Glutamatergic neuron (in vitro differentiated cells): Measurements from ENCODE around the gene SRPK1. TPM values are rescaled to one million over a fixed set of nuclear protein-coding genes. Genes with fewer than 3 reads are reported as not detected.

ENCODE experiments used
- DNase-seq: peaks from one replicate; pipeline ENCODE4 v3.0.0; 2022
- H3K27ac Mint-ChIP-seq: one replicate; pipeline ENCODE4 v1.8.0; 2020; ENCODE audit warnings: mild to moderate bottlenecking, mixed read lengths, inconsistent platforms; ENCODE audit not compliant: unreplicated experiment
- H3K27me3 Mint-ChIP-seq: one replicate; pipeline ENCODE4 v1.8.0; 2020; ENCODE audit warnings: mild to moderate bottlenecking, moderate library complexity, mixed read lengths, inconsistent platforms; ENCODE audit not compliant: unreplicated experiment
- H3K36me3 Mint-ChIP-seq: one replicate; pipeline ENCODE4 v1.8.0; 2020; ENCODE audit warnings: mild to moderate bottlenecking, mixed read lengths, inconsistent platforms; ENCODE audit not compliant: unreplicated experiment
- H3K4me1 Mint-ChIP-seq: one replicate; pipeline ENCODE4 v1.8.0; 2020; ENCODE audit warnings: mild to moderate bottlenecking, low read depth, mixed read lengths, inconsistent platforms; ENCODE audit not compliant: unreplicated experiment
- H3K4me3 Mint-ChIP-seq: one replicate; pipeline ENCODE4 v1.8.0; 2020; ENCODE audit warnings: mild to moderate bottlenecking, mixed read lengths, inconsistent platforms; ENCODE audit not compliant: unreplicated experiment
- H3K9me3 Mint-ChIP-seq: one replicate; pipeline ENCODE4 v1.8.0; 2020; ENCODE audit warnings: mild to moderate bottlenecking, moderate library complexity, mixed read lengths, inconsistent platforms; ENCODE audit not compliant: unreplicated experiment
- total RNA-seq: library from RNA; stranded (reverse); fragmentation: NEBNext Ultra II Directional; extraction: Animal tissue kit (Norgen Biotek cat#: 25700); gene quantifications from one replicate; pipeline ENCODE4 v1.2.1, GENCODE V29; 2021; ENCODE audit not compliant: unreplicated experiment
- TF ChIP-seq, protein P1 (sequence below): fragments of 200-600 bp; sonication (generic); IDR thresholded peaks from one replicate; pipeline ENCODE4 v1.5.0; 2021; ENCODE audit not compliant: partially characterized antibody, unreplicated experiment

Gene SRPK1
- total RNA-seq, 1 donor from 2014 or later, result 89.8 TPM

- Mint-ChIP-seq H3K4me3 (no peak overlapping the region), H3K9me3 (peaks cover 3% of the 10 kb centered on the region), H3K4me1 (peaks cover 16% of the 10 kb centered on the region), H3K27me3 (peaks cover 6% of the 10 kb centered on the region), H3K36me3 (no peaks in the 10 kb centered on the region), H3K27ac (no peak overlapping the region)
- no peak for DNase-seq
- TF ChIP-seq, protein P1, sequence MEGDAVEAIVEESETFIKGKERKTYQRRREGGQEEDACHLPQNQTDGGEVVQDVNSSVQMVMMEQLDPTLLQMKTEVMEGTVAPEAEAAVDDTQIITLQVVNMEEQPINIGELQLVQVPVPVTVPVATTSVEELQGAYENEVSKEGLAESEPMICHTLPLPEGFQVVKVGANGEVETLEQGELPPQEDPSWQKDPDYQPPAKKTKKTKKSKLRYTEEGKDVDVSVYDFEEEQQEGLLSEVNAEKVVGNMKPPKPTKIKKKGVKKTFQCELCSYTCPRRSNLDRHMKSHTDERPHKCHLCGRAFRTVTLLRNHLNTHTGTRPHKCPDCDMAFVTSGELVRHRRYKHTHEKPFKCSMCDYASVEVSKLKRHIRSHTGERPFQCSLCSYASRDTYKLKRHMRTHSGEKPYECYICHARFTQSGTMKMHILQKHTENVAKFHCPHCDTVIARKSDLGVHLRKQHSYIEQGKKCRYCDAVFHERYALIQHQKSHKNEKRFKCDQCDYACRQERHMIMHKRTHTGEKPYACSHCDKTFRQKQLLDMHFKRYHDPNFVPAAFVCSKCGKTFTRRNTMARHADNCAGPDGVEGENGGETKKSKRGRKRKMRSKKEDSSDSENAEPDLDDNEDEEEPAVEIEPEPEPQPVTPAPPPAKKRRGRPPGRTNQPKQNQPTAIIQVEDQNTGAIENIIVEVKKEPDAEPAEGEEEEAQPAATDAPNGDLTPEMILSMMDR, result no peak
Observed at GRCh38 chr6:35811699-35811995, 109.3 kb downstream of the SRPK1 start.

- no peak for DNase-seq
- Mint-ChIP-seq H3K27me3 (peaks cover 6% of the 10 kb centered on the region), H3K4me1 (peaks cover 16% of the 10 kb centered on the region), H3K36me3 (no peaks in the 10 kb centered on the region), H3K27ac (peak overlapping the region; percentile 75), H3K4me3 (peak overlapping the region; percentile 6), H3K9me3 (peaks cover 3% of the 10 kb centered on the region)
- TF ChIP-seq, protein P1, result no peak
Observed at GRCh38 chr6:35810971-35811698, 109.8 kb downstream of the SRPK1 start.

GRCh38 chr6:35809809-35810208, 111.1 kb downstream of the SRPK1 start:
- H3K9me3 Mint-ChIP-seq, result peaks cover 3% of the 10 kb centered on the region
- H3K36me3 Mint-ChIP-seq, result no peaks in the 10 kb centered on the region
- H3K27ac Mint-ChIP-seq, result no peak overlapping the region
- DNase-seq, result no peak
- TF ChIP-seq, protein P1, result no peak
- H3K4me3 Mint-ChIP-seq, result no peak overlapping the region
- peaks cover 19% of the 10 kb centered on the region for H3K4me1 Mint-ChIP-seq
- H3K27me3 Mint-ChIP-seq, result peaks cover 6% of the 10 kb centered on the region

- peak; percentile 58 for DNase-seq
- Mint-ChIP-seq H3K4me1 (peaks cover 20% of the 10 kb centered on the region), H3K4me3 (peak overlapping the region; percentile 32), H3K27ac (peak overlapping the region; percentile 71), H3K36me3 (no peaks in the 10 kb centered on the region), H3K27me3 (peaks cover 6% of the 10 kb centered on the region), H3K9me3 (peaks cover 3% of the 10 kb centered on the region)
- TF ChIP-seq, protein P1, result no peak
Observed at GRCh38 chr6:35808688-35809087, 112.2 kb downstream of the SRPK1 start.

DNA sequence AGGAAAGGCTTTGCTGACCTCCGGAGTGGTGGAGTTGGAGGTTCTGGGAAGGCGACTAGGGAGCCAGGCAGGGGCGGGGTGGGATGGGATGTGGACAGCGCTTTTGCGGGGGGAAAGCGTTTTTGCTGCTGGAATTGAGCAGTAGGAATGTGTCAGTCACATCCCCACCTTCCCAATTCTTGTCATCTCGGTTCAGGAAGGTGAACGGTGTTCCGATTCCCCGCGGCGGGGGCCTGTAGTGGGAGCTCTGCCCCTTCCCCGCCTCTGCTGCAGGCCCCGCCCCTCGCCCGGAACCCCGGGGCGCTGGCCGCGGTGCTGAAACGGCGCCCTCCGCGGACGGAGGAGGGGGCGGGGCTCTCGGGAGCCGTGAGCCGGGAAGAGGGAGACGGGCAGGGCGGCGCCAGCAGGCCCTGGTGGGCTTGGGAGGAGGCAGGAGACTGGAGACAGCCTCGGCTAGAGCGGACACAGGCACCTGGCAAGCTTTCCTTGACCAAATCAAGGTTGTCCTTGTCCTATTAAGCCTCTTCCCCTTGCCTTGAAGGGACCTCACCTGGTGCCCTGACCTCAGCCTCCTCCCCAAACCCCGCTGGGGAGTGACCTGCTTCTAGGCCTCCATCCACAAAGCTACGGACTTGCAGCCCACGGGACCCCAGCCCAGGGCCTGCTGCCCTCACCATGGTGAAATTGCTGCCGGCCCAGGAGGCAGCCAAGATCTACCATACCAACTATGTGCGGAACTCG, 115.7 kb downstream of the SRPK1 start, which contains the start of gene LHFPL5:
LHFPL5 (plus strand) TSS at position 357 of the 741 bp plus-strand sequence; CDS start at position 676, 319 bp downstream.
- Mint-ChIP-seq H3K4me1 (peaks cover 14% of the 10 kb centered on the region), H3K36me3 (no peaks in the 10 kb centered on the region), H3K9me3 (peaks cover 3% of the 10 kb centered on the region), H3K4me3 (peak within 1 kb of the TSS; percentile 87), H3K27ac (no peak within 1 kb of the TSS), H3K27me3 (peaks cover 6% of the 10 kb centered on the region)
- TF ChIP-seq, protein P1, result no peak
- peak; percentile 72 for DNase-seq
